VCaP (cell line): Measurements from ENCODE around the gene SDK1.
"Not testable (repeated sequence)": the region's sequence is repeated elsewhere in the genome, so short reads cannot be mapped to it uniquely, and the experiment has no call there.

Experiments
- H3K27ac ChIP-seq: fragments of 450-650 bp; 2 replicates; pipeline ENCODE4 v1.5.1; 2017
- CTCF ChIP-seq: fragments of 450-650 bp; conservative IDR thresholded peaks from 2 replicates; pipeline ENCODE4 v1.5.1; 2017; ENCODE audit warnings: mild to moderate bottlenecking, moderate library complexity

SDK1 gene

DNA sequence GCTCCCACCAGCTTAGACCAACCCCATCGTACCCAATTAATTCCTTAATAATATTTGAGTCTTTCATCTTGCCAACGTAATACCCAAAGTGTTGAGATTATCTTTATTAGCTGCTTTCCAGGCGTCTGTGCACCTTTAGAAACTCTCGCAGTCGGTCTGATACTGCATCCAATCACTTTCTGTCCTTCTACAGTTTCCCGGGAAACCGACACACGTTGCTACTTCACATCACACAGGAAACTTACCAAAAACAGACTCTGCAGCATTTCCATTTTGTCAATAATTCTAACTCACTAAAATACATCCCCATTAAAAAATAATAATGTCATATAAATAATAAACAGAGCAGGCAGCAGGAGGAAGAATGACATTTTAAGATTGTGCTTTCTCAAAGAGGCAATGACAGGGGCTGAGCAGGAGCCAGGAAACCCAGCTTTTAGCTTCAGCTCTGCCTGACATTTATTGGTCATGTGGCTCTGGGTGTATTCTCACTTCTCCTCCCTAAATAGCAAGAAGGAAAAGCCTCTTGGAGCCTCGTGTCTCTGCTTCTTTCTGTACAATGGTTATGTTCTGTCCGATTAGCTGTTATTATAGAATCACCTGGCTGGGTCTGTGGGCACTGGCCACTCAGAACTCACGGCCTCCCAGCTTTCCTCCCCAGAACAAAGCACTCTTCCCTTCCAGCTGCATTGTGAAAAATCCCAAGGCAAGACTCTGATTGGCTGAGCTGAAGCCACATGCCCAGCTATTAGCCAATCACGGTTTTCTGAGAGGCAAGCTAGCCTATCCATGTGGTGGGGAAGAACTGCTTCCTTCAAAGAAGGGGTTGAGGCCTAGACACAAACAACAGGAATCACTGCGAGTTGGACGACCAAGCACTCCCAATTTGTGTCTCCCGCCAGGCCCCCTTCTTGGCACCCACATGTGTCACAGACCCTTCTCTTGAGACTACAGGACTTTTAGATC, 956.4 kb downstream of the SDK1 start:
- no peak overlapping the region for H3K27ac ChIP-seq
- TF ChIP-seq CTCF: no peak

DNA sequence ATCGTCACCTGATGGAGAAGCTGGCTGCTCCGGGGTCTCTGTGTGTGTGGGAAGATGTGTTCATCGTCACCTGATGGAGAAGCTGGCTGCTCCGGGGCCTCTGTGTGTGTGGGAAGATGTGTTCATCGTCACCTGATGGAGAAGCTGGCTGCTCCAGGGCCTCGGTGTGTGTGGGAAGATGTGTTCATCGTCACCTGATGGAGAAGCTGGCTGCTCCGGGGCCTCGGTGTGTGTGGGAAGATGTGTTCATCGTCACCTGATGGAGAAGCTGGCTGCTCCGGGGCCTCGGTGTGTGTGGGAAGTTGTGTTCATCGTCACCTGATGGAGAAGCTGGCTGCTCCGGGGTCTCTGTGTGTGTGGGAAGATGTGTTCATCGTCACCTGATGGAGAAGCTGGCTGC, 959.1 kb downstream of the SDK1 start:
- not testable (repeated sequence) for H3K27ac ChIP-seq

DNA sequence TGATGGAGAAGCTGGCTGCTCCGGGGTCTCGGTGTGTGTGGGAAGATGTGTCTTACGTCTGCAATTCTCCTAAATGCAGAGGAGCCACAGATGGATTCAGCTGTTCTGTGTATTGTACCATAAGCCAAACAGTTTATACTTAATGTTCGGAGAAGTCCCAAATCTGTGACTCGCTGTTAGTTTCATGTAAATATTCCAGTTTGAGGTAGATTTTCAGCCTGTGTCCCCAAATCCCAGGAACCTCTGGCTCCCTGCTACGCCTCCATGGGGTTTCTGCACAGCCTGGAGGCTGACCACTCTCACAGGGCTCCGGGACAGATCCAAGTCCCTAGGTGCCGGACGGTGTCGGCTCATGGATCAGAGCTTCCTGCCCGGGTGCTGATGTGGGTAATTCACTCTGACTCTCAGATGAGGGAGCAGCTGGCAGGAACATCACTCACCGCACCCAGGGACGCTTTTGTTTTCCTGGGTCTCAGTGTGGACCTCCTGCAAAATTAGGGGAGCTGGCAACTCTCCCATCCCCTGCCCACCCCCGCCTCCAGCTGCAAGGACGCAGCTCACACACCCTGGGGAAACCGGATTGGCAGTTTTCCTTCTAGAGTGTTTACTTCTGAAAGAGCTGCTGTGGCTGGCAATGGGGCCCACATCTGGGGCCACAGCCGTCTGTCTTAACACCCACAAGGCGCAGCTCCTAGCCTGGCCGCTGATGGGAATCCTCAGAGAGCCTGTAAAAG, 960.0 kb downstream of the SDK1 start:
- no peak for TF ChIP-seq CTCF
- H3K27ac ChIP-seq: no peak overlapping the region

GRCh38 chr7:4261601-4261960, 960.5 kb downstream of the SDK1 start:
- H3K27ac ChIP-seq: no peak overlapping the region
- no peak for TF ChIP-seq CTCF

GRCh38 chr7:4264206-4264605, 963.2 kb downstream of the SDK1 start:
- H3K27ac ChIP-seq: not testable (repeated sequence)

DNA sequence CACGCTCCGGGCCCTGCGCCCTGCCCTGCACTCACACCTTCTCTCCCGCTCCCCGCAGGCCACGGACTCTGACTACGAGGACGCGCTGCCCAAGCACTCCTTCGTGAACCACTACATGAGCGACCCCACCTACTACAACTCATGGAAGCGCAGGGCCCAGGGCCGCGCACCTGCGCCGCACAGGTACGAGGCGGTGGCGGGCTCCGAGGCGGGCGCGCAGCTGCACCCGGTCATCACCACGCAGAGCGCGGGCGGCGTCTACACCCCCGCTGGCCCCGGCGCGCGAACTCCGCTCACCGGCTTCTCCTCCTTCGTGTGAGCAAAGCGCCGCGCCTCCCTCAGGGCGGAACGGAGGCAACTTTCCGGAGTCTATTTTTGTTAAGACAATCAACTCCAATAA, 964.0 kb downstream of the SDK1 start:
- no peak for TF ChIP-seq CTCF

GRCh38 chr7:4265676-4266075, 964.6 kb downstream of the SDK1 start:
- H3K27ac ChIP-seq: no peak overlapping the region
- no peak for TF ChIP-seq CTCF

More for the DNA sequence above, 964.0 kb downstream of the SDK1 start:
- no peak overlapping the region for H3K27ac ChIP-seq

DNA sequence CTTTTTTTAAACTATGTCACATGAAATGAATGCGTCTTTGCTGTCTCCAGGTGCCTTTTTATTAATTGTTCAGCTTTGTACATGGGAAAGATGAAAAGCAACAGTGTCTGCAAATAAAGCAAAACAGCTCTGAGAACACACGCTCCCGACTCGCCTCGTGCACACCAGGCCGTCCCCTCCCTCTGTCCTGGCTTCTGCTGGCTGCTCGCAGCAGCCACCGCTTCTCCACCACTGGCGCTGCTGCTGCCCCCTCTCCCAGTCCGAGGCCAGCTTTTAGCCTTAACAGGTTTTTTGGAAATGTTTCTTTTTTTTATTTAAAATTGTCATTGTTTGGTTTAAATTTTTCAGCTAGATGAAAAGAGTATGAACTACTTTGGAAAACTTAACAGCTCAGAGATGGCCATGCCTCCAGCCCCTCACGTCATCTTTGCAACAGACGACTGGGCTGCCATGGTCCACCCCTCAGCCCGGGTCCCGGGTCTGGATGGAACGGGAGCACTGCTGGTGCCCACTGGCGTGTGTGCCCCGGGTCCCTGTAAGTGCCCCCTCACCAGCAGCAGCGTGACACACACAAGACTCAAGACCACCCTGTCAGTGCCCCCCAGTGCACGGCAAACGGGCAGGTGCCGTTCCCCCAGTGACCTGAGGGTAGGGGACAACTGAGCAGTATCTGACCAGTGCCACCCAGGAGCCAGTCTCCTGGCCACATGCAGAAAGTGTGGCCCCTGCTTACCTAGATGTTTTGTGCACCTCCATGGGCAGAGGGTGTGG, 965.4 kb downstream of the SDK1 start:
- TF ChIP-seq CTCF: no peak
- no peak overlapping the region for H3K27ac ChIP-seq
